ENCODE measurements around the gene RUSC2.

DNA sequence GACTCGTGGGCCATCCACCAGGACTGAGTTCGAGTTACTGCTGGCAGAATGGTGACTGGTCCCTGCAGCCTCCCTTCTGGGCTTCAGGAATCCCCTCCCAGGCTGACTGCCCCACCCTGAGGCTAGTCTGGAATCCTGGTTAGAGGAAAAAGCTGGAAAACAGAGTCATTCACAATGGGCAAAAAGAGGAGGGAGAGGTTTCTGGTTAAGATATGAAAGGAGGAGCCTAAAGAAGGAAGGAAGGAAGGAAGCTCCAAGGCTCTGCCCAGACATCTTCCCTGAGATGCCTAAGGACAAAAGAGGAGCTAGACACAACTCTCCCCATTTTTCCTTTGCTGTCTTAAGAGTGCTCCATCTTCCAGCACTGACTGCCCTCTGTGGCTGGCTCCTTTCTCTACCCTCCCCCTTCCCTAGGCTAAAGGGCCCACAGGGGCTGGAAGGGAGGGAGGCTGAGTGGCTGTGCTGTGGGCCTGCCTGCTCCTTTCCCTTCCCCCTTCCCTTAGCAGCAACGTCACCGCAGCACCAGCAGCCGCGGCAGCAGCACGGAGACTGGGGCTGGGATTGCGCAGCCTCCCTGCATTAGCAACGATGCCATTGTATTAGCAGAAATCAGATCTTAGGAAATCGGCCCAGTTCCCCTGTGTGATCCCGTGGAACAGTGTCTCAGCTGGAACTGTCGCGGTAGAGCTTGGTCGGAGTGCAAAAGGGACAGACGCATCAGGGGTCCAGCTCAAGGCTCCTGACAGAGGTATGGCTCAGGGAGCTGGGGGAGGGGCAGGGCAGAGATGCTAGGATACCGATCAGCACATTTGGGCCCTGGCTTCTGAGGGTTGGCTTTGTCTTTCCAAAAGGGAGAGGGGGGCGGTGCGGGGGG, 48.7 kb downstream of the RUSC2 start:
- TF ChIP-seq CTCF (IDR thresholded peaks at IDR 0.05) (no peak), EZH2 (IDR thresholded peaks at IDR 0.05; ENCODE audit: borderline replicate concordance, insufficient read depth, low read depth, low read length, poor library complexity, severe bottlenecking) (no peak)

Data from B cell (primary cell).